ENCODE results near the gene KNDC1. TPM values are rescaled to one million over a fixed set of nuclear protein-coding genes. Genes with fewer than 3 reads are reported as not detected.
"Not testable (repeated sequence)": the region's sequence is repeated elsewhere in the genome, so short reads cannot be mapped to it uniquely, and the experiment has no call there.

KNDC1 gene
- total RNA-seq, 2 experiments from 2014 or later: 0.17 to 0.25 TPM

GRCh38 chr10:133213641-133214467 lies 53.8 kb downstream of the KNDC1 start:
- POLR2A ChIA-PET: no interaction called here
- CTCF ChIA-PET: interaction anchor here (1.4 kb wide), 1 partner anchor 70 kb away, joined by 3 read pairs; no protein-coding TSS in a partner anchor

- POLR2A ChIA-PET: no interaction called here
- CTCF ChIA-PET: interaction anchor here (1.4 kb wide), 1 partner anchor 71 kb away, joined by 3 read pairs; no protein-coding TSS in a partner anchor
Observed at GRCh38 chr10:133214468-133215410, 54.7 kb downstream of the KNDC1 start.

- ChIA-PET CTCF (interaction anchor here (1.4 kb wide), 1 partner anchor 72 kb away, joined by 3 read pairs; no protein-coding TSS in a partner anchor), POLR2A (no interaction called here)
Observed at GRCh38 chr10:133215586-133215985, 55.6 kb downstream of the KNDC1 start.

GRCh38 chr10:133216776-133217175 lies 56.8 kb downstream of the KNDC1 start:
- ChIA-PET CTCF (no interaction called here), POLR2A (no interaction called here)

GRCh38 chr10:133217800-133218589 lies 58.0 kb downstream of the KNDC1 start:
- ChIA-PET CTCF (no interaction called here), POLR2A (no interaction called here)

- ChIA-PET CTCF (no interaction called here), POLR2A (no interaction called here)
Observed at GRCh38 chr10:133218891-133219290, 58.9 kb downstream of the KNDC1 start.

GRCh38 chr10:133219782-133220181 lies 59.8 kb downstream of the KNDC1 start:
- POLR2A ChIA-PET: interaction anchor here (0.6 kb wide), 1 partner anchor 27 kb away, joined by 9 read pairs; no protein-coding TSS in a partner anchor
- CTCF ChIA-PET: no interaction called here

GRCh38 chr10:133221331-133221730 lies 61.3 kb downstream of the KNDC1 start:
- POLR2A ChIA-PET: no interaction called here
- CTCF ChIA-PET: interaction anchor here (0.7 kb wide), 1 partner anchor 54 kb away, joined by 3 read pairs; no protein-coding TSS in a partner anchor

- POLR2A ChIA-PET: not testable (repeated sequence)
- CTCF ChIA-PET: interaction anchor here (0.7 kb wide), 1 partner anchor 54 kb away, joined by 3 read pairs; no protein-coding TSS in a partner anchor
Observed at GRCh38 chr10:133221756-133222155, 61.7 kb downstream of the KNDC1 start.

- ChIA-PET POLR2A (interaction anchor here (0.7 kb wide), 1 partner anchor 163 kb away, joined by 3 read pairs; no protein-coding TSS in a partner anchor), CTCF (interaction anchor here (1.1 kb wide), 1 partner anchor 10 kb away, joined by 4 read pairs; no protein-coding TSS in a partner anchor)
Observed at GRCh38 chr10:133224076-133224475, 64.1 kb downstream of the KNDC1 start.

- ChIA-PET POLR2A (interaction anchor here (0.7 kb wide), 1 partner anchor 162 kb away, joined by 3 read pairs; no protein-coding TSS in a partner anchor), CTCF (interaction anchor here (1.0 to 1.1 kb wide), 2 partner anchors 9 to 53 kb away, joined by 3 to 4 read pairs; no protein-coding TSS in a partner anchor)
Observed at GRCh38 chr10:133224756-133225372, 64.8 kb downstream of the KNDC1 start.

GRCh38 chr10:133225707-133226191 lies 65.7 kb downstream of the KNDC1 start:
- CTCF ChIA-PET: interaction anchor here (1.0 kb wide), 2 partner anchors 33 to 53 kb away, joined by 3 read pairs; no protein-coding TSS in a partner anchor
- POLR2A ChIA-PET: no interaction called here

GRCh38 chr10:133226251-133226808 lies 66.3 kb downstream of the KNDC1 start:
- CTCF ChIA-PET: interaction anchor here (1.0 kb wide), 1 partner anchor 33 kb away, joined by 3 read pairs; no protein-coding TSS in a partner anchor
- POLR2A ChIA-PET: no interaction called here

GRCh38 chr10:133227256-133227655 lies 67.2 kb downstream of the KNDC1 start:
- ChIA-PET CTCF (no interaction called here), POLR2A (no interaction called here)

- ChIA-PET POLR2A (no interaction called here), CTCF (interaction anchor here (1.0 kb wide), 1 partner anchor 86 kb away, joined by 3 read pairs; no protein-coding TSS in a partner anchor)
Observed at GRCh38 chr10:133229265-133230043, 69.4 kb downstream of the KNDC1 start.

GRCh38 chr10:133230044-133230361 lies 70.0 kb downstream of the KNDC1 start, which contains the start of gene UTF1:
TSS of gene UTF1 (plus strand) at chr10:133230217. CDS start at chr10:133230289, 72 bp downstream.
- CTCF ChIA-PET: interaction anchor here (1.0 kb wide), 1 partner anchor 87 kb away, joined by 3 read pairs; no protein-coding TSS in a partner anchor
- POLR2A ChIA-PET: no interaction called here

Measured in activated CD8-positive, alpha-beta memory T cell treated with anti-CD3 and anti-CD28 coated beads for 36 hours (primary cell).